Loucy (cell line): ENCODE data around the gene FAU.
A peak's percentile ranks its signal among the peaks of the same experiment; 100 is the strongest.

Source experiments
- H2AFZ ChIP-seq: fragments of 200-600 bp; sonication (generic); 2 replicates; pipeline ENCODE4 v1.6.0; 2016; ENCODE audit warnings: antibody characterized with exemption, mild to moderate bottlenecking, low read length, moderate library complexity
- H3F3A ChIP-seq: fragments of 200-600 bp; 2 replicates; pipeline ENCODE4 v1.6.0; 2016; ENCODE audit warnings: antibody characterized with exemption, low read depth, mild to moderate bottlenecking
- H3K27me3 ChIP-seq: fragments of 200-600 bp; sonication (generic); 2 replicates; pipeline ENCODE4 v1.6.1; 2014; ENCODE audit warnings: low read length, mild to moderate bottlenecking; ENCODE audit not compliant: insufficient read depth, poor library complexity, severe bottlenecking
- H3K36me3 ChIP-seq: fragments of 200-600 bp; sonication (generic); 2 replicates; pipeline ENCODE4 v1.6.1; 2016; ENCODE audit warnings: low read length; ENCODE audit not compliant: insufficient read depth
- H3K4me1 ChIP-seq: fragments of 200-600 bp; sonication (generic); 2 replicates; pipeline ENCODE4 v1.5.1; 2014; ENCODE audit warnings: low read length, mild to moderate bottlenecking; ENCODE audit not compliant: insufficient read depth, poor library complexity, severe bottlenecking
- H3K4me2 ChIP-seq: fragments of 200-600 bp; sonication (generic); 2 replicates; pipeline ENCODE4 v1.6.0; 2014; ENCODE audit warnings: antibody characterized with exemption, low read length, low read depth, mild to moderate bottlenecking; ENCODE audit not compliant: poor library complexity, severe bottlenecking
- H3K4me3 ChIP-seq: fragments of 200-600 bp; sonication (generic); 2 replicates; pipeline ENCODE4 v1.5.1; 2014; ENCODE audit warnings: low read length, mild to moderate bottlenecking, mixed read lengths; ENCODE audit not compliant: poor library complexity, severe bottlenecking
- H3K79me2 ChIP-seq: fragments of 200-600 bp; sonication (generic); 2 replicates; pipeline ENCODE4 v1.6.1; 2014; ENCODE audit warnings: low read length; ENCODE audit not compliant: insufficient read depth
- H3K9ac ChIP-seq: fragments of 200-600 bp; sonication (generic); 2 replicates; pipeline ENCODE4 v1.6.0; 2014; ENCODE audit warnings: mild to moderate bottlenecking, low read depth, low read length, moderate library complexity; ENCODE audit not compliant: poor library complexity, severe bottlenecking
- H3K9me2 ChIP-seq: fragments of 200-600 bp; sonication (generic); replicated peaks from 2 replicates; pipeline ENCODE4 v1.6.1; 2016; ENCODE audit warnings: low read depth, low read length, mixed read lengths
- H3K9me3 ChIP-seq: fragments of 200-600 bp; sonication (generic); 2 replicates; pipeline ENCODE4 v1.6.1; 2014; ENCODE audit warnings: mild to moderate bottlenecking, antibody characterized with exemption, low read length, low read depth; ENCODE audit not compliant: insufficient read depth
- H4K20me1 ChIP-seq: fragments of 200-600 bp; sonication (generic); 2 replicates; pipeline ENCODE4 v1.6.0; 2014; ENCODE audit warnings: antibody characterized with exemption, low read length, mild to moderate bottlenecking; ENCODE audit not compliant: insufficient read depth, poor library complexity, severe bottlenecking
- CTCF ChIP-seq: fragments of 200-600 bp; sonication (generic); conservative IDR thresholded peaks from 2 replicates; pipeline ENCODE4 v1.5.1; 2014; ENCODE audit warnings: mild to moderate bottlenecking, antibody characterized with exemption, low read length
- EZH2phosphoT487 ChIP-seq: fragments of 200-600 bp; IDR thresholded peaks from 2 replicates; pipeline ENCODE4 v1.6.1; 2018; ENCODE audit warnings: antibody characterized with exemption, mild to moderate bottlenecking, moderate library complexity, borderline replicate concordance

The FAU gene

GRCh38 chr11:65103476-65103875 lies 18.5 kb downstream of the FAU start:
- Histone ChIP-seq H3K4me3 (no peak overlapping the region), H3K79me2 (peaks cover 29% of the 10 kb centered on the region)

GRCh38 chr11:65102142-65103095 lies 19.5 kb downstream of the FAU start:
- Histone ChIP-seq H3K9me2 (no peaks in the 10 kb centered on the region), H3K9me3 (no peaks in the 10 kb centered on the region), H2AFZ (no peak overlapping the region), H3K9ac (no peak overlapping the region), H4K20me1 (peaks cover 2% of the 10 kb centered on the region), H3K79me2 (peaks cover 40% of the 10 kb centered on the region), H3K36me3 (no peaks in the 10 kb centered on the region), H3K4me3 (no peak overlapping the region), H3K4me2 (no peak overlapping the region), H3F3A (no peaks in the 10 kb centered on the region), H3K27me3 (no peaks in the 10 kb centered on the region), H3K4me1 (peaks cover 14% of the 10 kb centered on the region)
- no peak for TF ChIP-seq EZH2phosphoT487

More at GRCh38 chr11:65103476-65103875, 18.5 kb downstream of the FAU start:
- Histone ChIP-seq H3K9me2 (no peaks in the 10 kb centered on the region), H3K27me3 (no peaks in the 10 kb centered on the region), H3K4me1 (peaks cover 6% of the 10 kb centered on the region), H3K36me3 (no peaks in the 10 kb centered on the region; the same call in 1 of the 2 replicates), H4K20me1 (no peaks in the 10 kb centered on the region), H2AFZ (no peak overlapping the region), H3K9me3 (no peaks in the 10 kb centered on the region), H3K9ac (no peak overlapping the region), H3K4me2 (no peak overlapping the region), H3F3A (no peaks in the 10 kb centered on the region)
- TF ChIP-seq CTCF (no peak), EZH2phosphoT487 (no peak)

GRCh38 chr11:65100674-65101350 lies 21.1 kb downstream of the FAU start:
- H3K4me2 ChIP-seq: no peak overlapping the region
- H3K4me3 ChIP-seq: no peak overlapping the region
- no peak overlapping the region for H3K9ac ChIP-seq
- peaks cover 24% of the 10 kb centered on the region for H3K4me1 ChIP-seq
- no peaks in the 10 kb centered on the region for H3K9me2 ChIP-seq
- peaks cover 49% of the 10 kb centered on the region for H3K79me2 ChIP-seq
- no peaks in the 10 kb centered on the region for H3K27me3 ChIP-seq
- TF ChIP-seq EZH2phosphoT487 (no peak), CTCF (peak; percentile 28; the same call in 1 of the 2 replicates)
- peaks cover 14% of the 10 kb centered on the region for H4K20me1 ChIP-seq
- no peaks in the 10 kb centered on the region for H3K36me3 ChIP-seq
- no peaks in the 10 kb centered on the region for H3K9me3 ChIP-seq
- H3F3A ChIP-seq: no peaks in the 10 kb centered on the region
- no peak overlapping the region for H2AFZ ChIP-seq
